H1 (cell line): ENCODE measurements around the gene FOXQ1. TPM values are rescaled to one million over a fixed set of nuclear protein-coding genes. Genes with fewer than 3 reads are reported as not detected.

Source experiments
- CTCF ChIA-PET: fragments of 300-600 bp; sonication (Branson Sonifier 250); formaldehyde crosslinking; loops from one replicate; lab custom pipeline; 2021; ENCODE audit not compliant: partially characterized antibody; lab: Charles Lee
- POLR2A ChIA-PET: fragments of 300-600 bp; sonication (Branson Sonifier 250); formaldehyde crosslinking; loops from one replicate; lab custom pipeline; 2021; ENCODE audit warnings: inconsistent platforms; ENCODE audit not compliant: partially characterized antibody; lab: Charles Lee
- DNase-seq, 2 experiments: peaks; one replicate each; pipeline versions ENCODE4 v3.0.0 to v3.0.0-alpha.2; 2010 to 2022; ENCODE audit warnings: low spot score in 2 of 2, low read depth in 1 of 2, mixed read lengths in 1 of 2
- FAIRE-seq: peaks from 2 replicates; lab custom pipeline; 2011; peaks lifted over from hg19 to GRCh38; lab: Jason Lieb, UNC
- H2AFZ ChIP-seq: 2 replicates; pipeline ENCODE4 v1.8.1; 2012; ENCODE audit warnings: low read length, inconsistent platforms
- H2AK5ac ChIP-seq: 2 replicates; pipeline ENCODE4 v1.6.1; 2013; ENCODE audit warnings: low read depth, low read length
- H2BK120ac ChIP-seq: replicated peaks from 2 replicates; pipeline ENCODE3; 2013; ENCODE audit warnings: low read depth, low read length, inconsistent platforms
- H2BK12ac ChIP-seq: 2 replicates; pipeline ENCODE4 v1.6.1; 2013; ENCODE audit warnings: low read depth, low read length
- H2BK15ac ChIP-seq: 2 replicates; pipeline ENCODE4 v1.6.1; 2013; ENCODE audit warnings: low read length
- H2BK20ac ChIP-seq: 2 replicates; pipeline ENCODE4 v1.6.1; 2013; ENCODE audit warnings: low read length
- H2BK5ac ChIP-seq: 2 replicates; pipeline ENCODE4 v1.6.1; 2013; ENCODE audit warnings: low read depth, low read length
- H3K14ac ChIP-seq: 2 replicates; pipeline ENCODE4 v1.6.1; 2013; ENCODE audit warnings: inconsistent platforms; ENCODE audit not compliant: insufficient read length
- H3K18ac ChIP-seq: 2 replicates; pipeline ENCODE4 v1.6.1; 2013; ENCODE audit warnings: low read length; ENCODE audit errors: extremely low read depth
- H3K23ac ChIP-seq: 2 replicates; pipeline ENCODE4 v1.6.1; 2013; ENCODE audit warnings: inconsistent platforms; ENCODE audit not compliant: insufficient read length
- H3K23me2 ChIP-seq: 2 replicates; pipeline ENCODE4 v1.6.1; 2013; ENCODE audit warnings: low read depth, low read length
- H3K27ac ChIP-seq: 2 replicates; pipeline ENCODE4 v1.6.1; 2011; ENCODE audit warnings: low read depth, low read length, inconsistent platforms
- H3K27me3 ChIP-seq, 4 experiments: replicated peaks in 1 of 4; 1 replicate in 1 of 4; 2 replicates in 3 of 4; pipeline versions ENCODE4 v1.6.1 to v1.8.1; 2011 to 2013; ENCODE audit warnings: low read length in 3 of 4, mild to moderate bottlenecking in 3 of 4, inconsistent platforms in 2 of 4, mixed read lengths in 2 of 4, moderate library complexity in 1 of 4; ENCODE audit not compliant: control insufficient read depth in 3 of 4, insufficient read depth in 3 of 4; ENCODE audit errors: extremely low read depth in 1 of 4
- H3K36me3 ChIP-seq, 4 experiments: 2 replicates each; pipeline versions ENCODE4 v1.6.1 to v1.8.1; 2011 to 2013; ENCODE audit warnings: mild to moderate bottlenecking in 4 of 4, low read length in 3 of 4, moderate library complexity in 2 of 4, control low read depth in 1 of 4, inconsistent platforms in 1 of 4; ENCODE audit not compliant: insufficient read depth in 4 of 4, control insufficient read depth in 2 of 4
- H3K4ac ChIP-seq: replicated peaks from 2 replicates; pipeline ENCODE3; 2013; ENCODE audit warnings: low read length, low read depth, mixed read lengths, inconsistent platforms; ENCODE audit not compliant: insufficient read length
- H3K4me1 ChIP-seq, 4 experiments: replicated peaks in 1 of 4; 1 replicate in 1 of 4; 2 replicates in 3 of 4; pipeline versions ENCODE4 v1.6.1 to v1.8.1; 2011 to 2013; ENCODE audit warnings: low read length in 3 of 4, inconsistent platforms in 2 of 4, mixed read lengths in 1 of 4; ENCODE audit not compliant: insufficient read depth in 4 of 4, control insufficient read depth in 3 of 4
- H3K4me2 ChIP-seq, 2 experiments: 2 replicates each; pipeline versions ENCODE4 v1.6.1 to v1.8.1; 2011 to 2013; ENCODE audit warnings: low read depth in 2 of 2, low read length in 2 of 2, control low read depth in 1 of 2, inconsistent platforms in 1 of 2, mild to moderate bottlenecking in 1 of 2; ENCODE audit not compliant: insufficient read depth in 1 of 2
- H3K4me3 ChIP-seq, 4 experiments: fragments of 200-600, 300-600 bp in 1 of 4; sonication (generic), shearing (Covaris generic), sonication (Bioruptor Twin) in 1 of 4; 2 replicates each; pipeline versions ENCODE4 v1.5.1 to v1.8.1; 2011 to 2016; ENCODE audit warnings: low read length in 4 of 4, low read depth in 3 of 4, control low read depth in 2 of 4, inconsistent platforms in 2 of 4, mild to moderate bottlenecking in 2 of 4, mixed read lengths in 1 of 4, moderate library complexity in 1 of 4; ENCODE audit not compliant: insufficient read depth in 2 of 4; ENCODE audit errors: extremely low read depth in 1 of 4
- H3K56ac ChIP-seq: replicated peaks from 2 replicates; pipeline ENCODE3; 2013; ENCODE audit warnings: low read depth, mild to moderate bottlenecking, mixed read lengths, low read length, inconsistent platforms; ENCODE audit not compliant: insufficient read length
- H3K79me1 ChIP-seq: 2 replicates; pipeline ENCODE4 v1.6.1; 2013; ENCODE audit warnings: low read depth, low read length, control low read depth
- H3K79me2 ChIP-seq, 2 experiments: 2 replicates each; pipeline versions ENCODE4 v1.6.1 to v1.8.1; 2012 to 2013; ENCODE audit warnings: low read length in 2 of 2, mild to moderate bottlenecking in 2 of 2, inconsistent platforms in 1 of 2; ENCODE audit not compliant: insufficient read depth in 2 of 2, control insufficient read depth in 1 of 2
- H3K9ac ChIP-seq, 4 experiments: replicated peaks in 1 of 4; 1 replicate in 1 of 4; 2 replicates in 3 of 4; pipeline versions ENCODE4 v1.6.1 to v1.8.1; 2011 to 2013; ENCODE audit warnings: low read depth in 3 of 4, low read length in 3 of 4, control low read depth in 2 of 4, mild to moderate bottlenecking in 2 of 4, moderate library complexity in 2 of 4, inconsistent platforms in 1 of 4; ENCODE audit errors: extremely low read depth in 1 of 4
- H3K9me3 ChIP-seq, 2 experiments: 2 replicates each; pipeline versions ENCODE4 v1.6.1 to v1.8.1; 2012 to 2013; ENCODE audit warnings: mild to moderate bottlenecking in 2 of 2, moderate library complexity in 2 of 2, control low read depth in 1 of 2, inconsistent platforms in 1 of 2, low read depth in 1 of 2, low read length in 1 of 2, mixed read lengths in 1 of 2; ENCODE audit not compliant: insufficient read depth in 2 of 2
- H4K20me1 ChIP-seq, 2 experiments: replicated peaks in 1 of 2; 2 replicates each; pipeline versions ENCODE3 to v1.8.1; 2011 to 2013; ENCODE audit warnings: inconsistent platforms in 2 of 2, low read length in 2 of 2, mild to moderate bottlenecking in 1 of 2; ENCODE audit not compliant: insufficient read depth in 2 of 2, control insufficient read depth in 1 of 2
- H4K5ac ChIP-seq: 2 replicates; pipeline ENCODE4 v1.6.1; 2013; ENCODE audit warnings: low read length, low read depth, mixed read lengths, inconsistent platforms; ENCODE audit not compliant: insufficient read length
- H4K8ac ChIP-seq: 2 replicates; pipeline ENCODE4 v1.8.0; 2013; ENCODE audit warnings: mild to moderate bottlenecking, moderate library complexity, low read length, inconsistent platforms; ENCODE audit not compliant: insufficient read depth; ENCODE audit errors: extremely low read depth
- H4K91ac ChIP-seq: replicated peaks from 2 replicates; pipeline ENCODE3; 2013; ENCODE audit warnings: low read length, mixed read lengths, inconsistent platforms; ENCODE audit not compliant: insufficient read length
- GABPA ChIP-seq: IDR thresholded peaks from 2 replicates; pipeline ENCODE4 v1.6.1; 2011; ENCODE audit warnings: mild to moderate bottlenecking, low read length, moderate library complexity, borderline replicate concordance; ENCODE audit not compliant: insufficient read depth
- POLR2AphosphoS5 ChIP-seq: IDR thresholded peaks from 2 replicates; pipeline ENCODE4 v1.6.1; 2011; ENCODE audit warnings: low read depth, low read length
- RAD21 ChIP-seq, 2 experiments: IDR thresholded peaks in 1 of 2; conservative IDR thresholded peaks in 1 of 2; 2 replicates each; pipeline ENCODE4 v1.6.1; 2011; ENCODE audit warnings: low read depth in 2 of 2, low read length in 2 of 2, improper control_type of control experiment in 1 of 2, inconsistent platforms in 1 of 2, mild to moderate bottlenecking in 1 of 2, moderate library complexity in 1 of 2
- RXRA ChIP-seq: IDR thresholded peaks from 2 replicates; pipeline ENCODE4 v1.6.1; 2011; ENCODE audit warnings: low read depth, mild to moderate bottlenecking, low read length, moderate library complexity; ENCODE audit not compliant: insufficient read depth
- SIRT6 ChIP-seq: IDR thresholded peaks from one replicate; pipeline ENCODE4 v1.7.1; 2012; ENCODE audit warnings: low read length, inconsistent platforms
- SP1 ChIP-seq: IDR thresholded peaks from 2 replicates; pipeline ENCODE4 v1.6.1; 2011; ENCODE audit warnings: low read depth, low read length
- SP2 ChIP-seq: IDR thresholded peaks from 2 replicates; pipeline ENCODE4 v1.6.1; 2012; ENCODE audit warnings: mild to moderate bottlenecking, low read length, inconsistent platforms
- WGBS, 2 experiments: shearing (Covaris generic) in 1 of 2; methylation state at CpG; one replicate each; pipeline versions ENCODE4 v1.1.6 to v1.1.7; 2013 to 2015; ENCODE audit warnings: low lambda C conversion rate in 2 of 2, mixed read lengths in 2 of 2, inconsistent platforms in 1 of 2, low coverage in 1 of 2, missing lambda C conversion rate in 1 of 2; ENCODE audit not compliant: insufficient replicate concordance in 2 of 2, insufficient coverage in 1 of 2, insufficient read length in 1 of 2; ENCODE audit errors: extremely low coverage in 1 of 2, missing lambda C conversion rate in 1 of 2; 5-methylcytosine and 5-hydroxymethylcytosine counted together
- polyA plus RNA-seq, 7 experiments: library from polyadenylated mRNA; depleted of rRNA in 3 of 7; stranded (reverse) in 5 of 7; unstranded in 2 of 7; fragments of >200 nt in 5 of 7; fragments of 200-250 nt in 2 of 7; gene quantifications; 1 replicate in 5 of 7; 2 replicates in 1 of 7; 4 replicates in 1 of 7; pipeline versions ENCODE4 v1.2.1 to v1.2.3, GENCODE V29; 2011 to 2013; ENCODE audit warnings: missing spikeins in 2 of 7, mixed read lengths in 2 of 7
- total RNA-seq: library from RNA; stranded (reverse); fragmentation: NEBNext Ultra II Directional; extraction: Animal tissue kit (Norgen Biotek cat#: 25700); gene quantifications from 2 replicates; pipeline ENCODE4 v1.2.1, GENCODE V29; 2021
- TF ChIP-seq, protein P1 (sequence below), 3 experiments: IDR thresholded peaks; 1 replicate in 2 of 3; 2 replicates in 1 of 3; pipeline versions ENCODE4 v1.5.1 to v1.6.1; 2011; ENCODE audit warnings: low read length in 3 of 3, mild to moderate bottlenecking in 3 of 3, inconsistent platforms in 2 of 3, low read depth in 1 of 3, moderate library complexity in 1 of 3; ENCODE audit not compliant: insufficient read depth in 1 of 3; ENCODE audit errors: control extremely low read depth in 1 of 3
- TF ChIP-seq, protein P2 (sequence below): IDR thresholded peaks from 2 replicates; pipeline ENCODE4 v1.6.1; 2011; ENCODE audit warnings: low read depth, mild to moderate bottlenecking, low read length; ENCODE audit not compliant: insufficient read depth

The FOXQ1 gene
- total and polyA plus RNA-seq, 2 of the 8 experiments (the other 6 are each of a cell fraction or from before 2014, with no cell fraction given): 0.03 TPM; not detected in 1

DNA sequence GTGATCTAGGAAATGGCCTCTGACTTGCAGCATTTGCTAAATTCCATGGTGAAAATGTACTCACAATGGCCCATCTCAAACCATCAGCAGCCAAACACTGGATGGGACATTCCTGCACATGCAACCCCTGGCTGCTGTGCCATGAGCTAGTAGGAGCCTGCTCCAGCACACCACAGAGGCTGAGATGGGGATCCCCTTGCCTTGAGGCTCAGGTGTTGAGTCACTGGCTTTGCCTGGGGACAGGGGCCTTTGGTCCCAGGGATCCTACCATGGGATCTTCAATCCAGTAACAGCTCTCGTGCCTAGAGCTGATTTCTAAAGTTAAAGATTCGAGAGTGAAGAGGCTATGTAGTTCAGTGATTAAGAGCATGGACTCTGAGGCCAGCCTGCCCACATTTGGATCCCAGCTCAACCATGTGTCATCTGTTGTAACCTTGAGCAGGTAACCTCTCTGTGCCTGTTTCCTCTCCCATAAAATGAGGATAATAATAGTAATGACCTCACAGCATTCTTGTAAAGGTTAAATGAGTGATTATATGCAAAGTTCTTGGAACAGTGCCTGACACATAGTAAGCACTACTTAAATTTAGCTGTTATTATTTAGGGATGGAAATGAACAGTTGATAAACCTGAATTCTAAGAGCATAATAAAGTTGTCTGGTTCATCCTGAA is 16.4 kb downstream of the FOXQ1 start:
- Histone ChIP-seq H3K23ac (no peak overlapping the region), H4K8ac (no peak overlapping the region), H3K4me1 (0 out of 7 replicates have a peak, but pooled peaks cover 0 to 2% (median 0%) of the 10 kb centered on the region in 4 experiments), H3K18ac (no peak overlapping the region), H3K27ac (no peak overlapping the region), H3K9ac (no peak overlapping the region), H2AFZ (no peak overlapping the region), H3K4ac (no peak overlapping the region), H3K27me3 (no peaks in the 10 kb centered on the region), H2BK15ac (no peak overlapping the region), H3K14ac (no peak overlapping the region), H3K4me3 (no peak overlapping the region), H3K9me3 (peaks cover 5 to 10% of the 10 kb centered on the region in 2 experiments; a peak in 1 of 4 replicates), H3K36me3 (no peaks in the 10 kb centered on the region), H3K23me2 (no peaks in the 10 kb centered on the region), H2BK120ac (no peak overlapping the region), H3K79me1 (no peaks in the 10 kb centered on the region), H2BK5ac (no peak overlapping the region), H2BK12ac (no peak overlapping the region), H4K20me1 (no peaks in the 10 kb centered on the region), H3K56ac (no peak overlapping the region), H2BK20ac (no peak overlapping the region), H4K5ac (no peak overlapping the region), H2AK5ac (no peak overlapping the region), H3K4me2 (no peak overlapping the region), H4K91ac (no peak overlapping the region), H3K79me2 (no peaks in the 10 kb centered on the region)
- ChIA-PET CTCF (interaction anchor here (1.0 to 2.4 kb wide), 3 partner anchors 16 to 80 kb away, joined by 3 to 6 read pairs (median 3); partner anchors contain the start of gene FOXQ1), POLR2A (no interaction called here)
- DNase-seq (no peak), FAIRE-seq (no peak)
- 84% methylated on average over 2 of the region's 2 CpGs; no CpG with 5 or more reads in 1 of the 2 experiments for WGBS, 2 experiments
- TF ChIP-seq, protein P1, sequence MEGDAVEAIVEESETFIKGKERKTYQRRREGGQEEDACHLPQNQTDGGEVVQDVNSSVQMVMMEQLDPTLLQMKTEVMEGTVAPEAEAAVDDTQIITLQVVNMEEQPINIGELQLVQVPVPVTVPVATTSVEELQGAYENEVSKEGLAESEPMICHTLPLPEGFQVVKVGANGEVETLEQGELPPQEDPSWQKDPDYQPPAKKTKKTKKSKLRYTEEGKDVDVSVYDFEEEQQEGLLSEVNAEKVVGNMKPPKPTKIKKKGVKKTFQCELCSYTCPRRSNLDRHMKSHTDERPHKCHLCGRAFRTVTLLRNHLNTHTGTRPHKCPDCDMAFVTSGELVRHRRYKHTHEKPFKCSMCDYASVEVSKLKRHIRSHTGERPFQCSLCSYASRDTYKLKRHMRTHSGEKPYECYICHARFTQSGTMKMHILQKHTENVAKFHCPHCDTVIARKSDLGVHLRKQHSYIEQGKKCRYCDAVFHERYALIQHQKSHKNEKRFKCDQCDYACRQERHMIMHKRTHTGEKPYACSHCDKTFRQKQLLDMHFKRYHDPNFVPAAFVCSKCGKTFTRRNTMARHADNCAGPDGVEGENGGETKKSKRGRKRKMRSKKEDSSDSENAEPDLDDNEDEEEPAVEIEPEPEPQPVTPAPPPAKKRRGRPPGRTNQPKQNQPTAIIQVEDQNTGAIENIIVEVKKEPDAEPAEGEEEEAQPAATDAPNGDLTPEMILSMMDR (IDR thresholded peaks at IDR 0.05; ENCODE audit: control extremely low read depth in 1 of 3, insufficient read depth in 1 of 3, low read depth in 1 of 3, low read length in 3 of 3): no peak
- TF ChIP-seq SIRT6: no peak
- TF ChIP-seq GABPA: no peak
- TF ChIP-seq POLR2AphosphoS5: no peak
- no peak for TF ChIP-seq SP1
- TF ChIP-seq SP2: no peak
- TF ChIP-seq, protein P2, sequence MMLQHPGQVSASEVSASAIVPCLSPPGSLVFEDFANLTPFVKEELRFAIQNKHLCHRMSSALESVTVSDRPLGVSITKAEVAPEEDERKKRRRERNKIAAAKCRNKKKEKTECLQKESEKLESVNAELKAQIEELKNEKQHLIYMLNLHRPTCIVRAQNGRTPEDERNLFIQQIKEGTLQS: no peak
- no peak for TF ChIP-seq RXRA
- TF ChIP-seq RAD21 (IDR thresholded peaks at IDR 0.05 in 1 of 2, conservative IDR thresholded peaks at IDR 0.05 in 1 of 2; ENCODE audit: low read depth in 2 of 2, low read length in 2 of 2): no peak
